Measurements from ENCODE around the gene B9D1.
"Not testable (repeated sequence)": the region's sequence is repeated elsewhere in the genome, so short reads cannot be mapped to it uniquely, and the experiment has no call there.

Gene B9D1

DNA sequence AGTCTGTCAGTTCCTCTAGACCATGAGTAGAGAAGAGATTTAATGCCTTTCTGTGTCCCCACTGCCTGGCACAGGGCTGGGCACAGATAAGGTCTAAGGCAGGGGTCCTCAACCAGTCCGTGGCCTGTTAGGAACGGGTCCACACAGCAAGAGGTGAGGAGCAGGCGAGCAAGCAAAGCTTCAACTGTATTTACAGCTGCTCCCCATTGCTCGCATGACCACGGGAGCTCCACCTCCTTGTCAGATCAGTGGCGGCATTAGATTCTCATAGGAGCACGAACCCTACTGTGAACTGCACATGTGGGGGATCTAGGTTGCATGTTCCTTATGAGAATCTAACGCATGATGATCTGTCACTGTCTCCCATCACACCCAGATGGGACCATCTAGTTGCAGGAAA is 1.8 kb downstream of the B9D1 start:
- no peak overlapping the region for H3K4me3 ChIP-seq (ENCODE audit: low read depth, low read length)
- no peaks in the 10 kb centered on the region for H3K9me3 ChIP-seq (ENCODE audit: severe bottlenecking)
- H3K27me3 ChIP-seq (ENCODE audit: insufficient read depth, low read depth, severe bottlenecking) = no peaks in the 10 kb centered on the region
- TF ChIP-seq, protein P1, sequence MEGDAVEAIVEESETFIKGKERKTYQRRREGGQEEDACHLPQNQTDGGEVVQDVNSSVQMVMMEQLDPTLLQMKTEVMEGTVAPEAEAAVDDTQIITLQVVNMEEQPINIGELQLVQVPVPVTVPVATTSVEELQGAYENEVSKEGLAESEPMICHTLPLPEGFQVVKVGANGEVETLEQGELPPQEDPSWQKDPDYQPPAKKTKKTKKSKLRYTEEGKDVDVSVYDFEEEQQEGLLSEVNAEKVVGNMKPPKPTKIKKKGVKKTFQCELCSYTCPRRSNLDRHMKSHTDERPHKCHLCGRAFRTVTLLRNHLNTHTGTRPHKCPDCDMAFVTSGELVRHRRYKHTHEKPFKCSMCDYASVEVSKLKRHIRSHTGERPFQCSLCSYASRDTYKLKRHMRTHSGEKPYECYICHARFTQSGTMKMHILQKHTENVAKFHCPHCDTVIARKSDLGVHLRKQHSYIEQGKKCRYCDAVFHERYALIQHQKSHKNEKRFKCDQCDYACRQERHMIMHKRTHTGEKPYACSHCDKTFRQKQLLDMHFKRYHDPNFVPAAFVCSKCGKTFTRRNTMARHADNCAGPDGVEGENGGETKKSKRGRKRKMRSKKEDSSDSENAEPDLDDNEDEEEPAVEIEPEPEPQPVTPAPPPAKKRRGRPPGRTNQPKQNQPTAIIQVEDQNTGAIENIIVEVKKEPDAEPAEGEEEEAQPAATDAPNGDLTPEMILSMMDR (IDR thresholded peaks at IDR 0.05; ENCODE audit: low read depth, low read length) = no peak
- H3K27ac ChIP-seq = no peak overlapping the region
- DNase-seq = no peak
- peaks cover 8% of the 10 kb centered on the region for H3K36me3 ChIP-seq

DNA sequence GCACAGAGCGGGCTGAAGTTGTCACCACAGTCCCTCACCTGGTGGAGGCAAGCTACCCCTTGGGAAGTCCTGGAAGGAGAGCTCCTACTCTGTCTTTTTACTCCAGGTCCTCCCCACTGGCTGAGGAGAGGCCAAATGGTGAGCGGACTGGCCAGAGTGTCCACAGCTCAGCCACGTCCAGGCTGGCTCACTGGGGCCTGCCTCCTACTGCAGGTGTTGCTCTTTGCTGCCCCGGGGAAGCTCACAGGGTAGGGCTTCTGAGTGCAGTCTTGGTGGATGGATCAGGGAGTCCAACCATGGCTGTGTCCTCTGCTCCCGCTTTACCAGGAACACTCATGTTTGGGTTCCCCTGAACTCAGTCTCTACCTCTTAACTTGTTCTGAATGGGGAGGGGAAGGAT is 2.7 kb downstream of the B9D1 start:
- Histone ChIP-seq H3K4me3 (ENCODE audit: low read depth, low read length) (no peak overlapping the region), H3K27me3 (ENCODE audit: insufficient read depth, low read depth, severe bottlenecking) (no peaks in the 10 kb centered on the region), H3K36me3 (peaks cover 8% of the 10 kb centered on the region), H3K9me3 (ENCODE audit: severe bottlenecking) (no peaks in the 10 kb centered on the region), H3K27ac (no peak overlapping the region)
- TF ChIP-seq, protein P1 (IDR thresholded peaks at IDR 0.05; ENCODE audit: low read depth, low read length) = no peak
- no peak for DNase-seq

DNA sequence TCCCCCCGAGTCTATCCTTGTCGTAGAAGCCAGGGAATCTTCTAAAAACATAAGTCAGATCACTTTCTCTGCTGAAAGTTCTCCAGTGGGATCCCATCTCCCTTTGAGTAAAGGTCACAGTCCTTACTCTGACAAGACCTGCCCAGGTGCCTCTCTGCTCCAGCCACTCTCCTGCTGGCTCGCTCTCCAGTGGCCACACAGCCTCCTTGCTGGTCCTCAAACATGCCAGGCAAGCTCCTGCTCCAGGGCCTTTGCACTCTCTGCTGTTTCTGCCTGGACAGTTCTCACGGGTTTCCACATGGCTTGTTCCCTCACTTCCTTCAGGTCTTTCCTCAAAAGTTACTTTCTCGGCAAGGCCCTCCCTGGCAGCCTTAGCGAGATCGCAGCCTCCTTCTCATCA is 3.4 kb downstream of the B9D1 start:
- TF ChIP-seq, protein P1 (IDR thresholded peaks at IDR 0.05; ENCODE audit: low read depth, low read length) = no peak
- H3K4me3 ChIP-seq (ENCODE audit: low read depth, low read length) = no peak overlapping the region
- H3K36me3 ChIP-seq = peaks cover 8% of the 10 kb centered on the region
- no peak for DNase-seq
- no peak overlapping the region for H3K27ac ChIP-seq
- H3K27me3 ChIP-seq (ENCODE audit: insufficient read depth, low read depth, severe bottlenecking) = no peaks in the 10 kb centered on the region
- H3K9me3 ChIP-seq (ENCODE audit: severe bottlenecking) = no peaks in the 10 kb centered on the region

DNA sequence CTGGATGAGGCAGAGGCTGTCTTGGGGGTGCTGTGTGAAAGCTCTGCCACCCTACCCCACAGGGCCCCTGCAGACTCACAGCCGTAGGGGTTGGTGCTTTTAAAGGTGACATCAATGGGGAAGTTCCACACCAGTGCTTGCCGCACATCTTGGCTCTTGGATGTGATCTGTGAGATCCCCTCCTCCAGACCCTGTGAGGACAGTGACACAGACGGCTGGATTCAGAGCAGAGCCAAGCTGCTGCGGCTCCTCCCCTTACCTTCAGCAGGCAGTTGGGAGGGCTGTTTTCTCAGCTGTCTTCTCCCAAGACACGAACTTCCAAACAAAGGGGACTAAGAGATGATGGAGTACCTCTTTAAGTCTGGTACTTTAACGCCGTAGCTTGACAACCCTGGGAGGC is 4.8 kb downstream of the B9D1 start:
- H3K27me3 ChIP-seq (ENCODE audit: insufficient read depth, low read depth, severe bottlenecking) = no peaks in the 10 kb centered on the region
- no peak overlapping the region for H3K4me3 ChIP-seq (ENCODE audit: low read depth, low read length)
- peaks cover 8% of the 10 kb centered on the region for H3K36me3 ChIP-seq
- peak overlapping the region; percentile 41 for H3K27ac ChIP-seq
- peak; percentile 48 for DNase-seq
- H3K9me3 ChIP-seq (ENCODE audit: severe bottlenecking) = no peaks in the 10 kb centered on the region
- TF ChIP-seq, protein P1 (IDR thresholded peaks at IDR 0.05; ENCODE audit: low read depth, low read length) = no peak

DNA sequence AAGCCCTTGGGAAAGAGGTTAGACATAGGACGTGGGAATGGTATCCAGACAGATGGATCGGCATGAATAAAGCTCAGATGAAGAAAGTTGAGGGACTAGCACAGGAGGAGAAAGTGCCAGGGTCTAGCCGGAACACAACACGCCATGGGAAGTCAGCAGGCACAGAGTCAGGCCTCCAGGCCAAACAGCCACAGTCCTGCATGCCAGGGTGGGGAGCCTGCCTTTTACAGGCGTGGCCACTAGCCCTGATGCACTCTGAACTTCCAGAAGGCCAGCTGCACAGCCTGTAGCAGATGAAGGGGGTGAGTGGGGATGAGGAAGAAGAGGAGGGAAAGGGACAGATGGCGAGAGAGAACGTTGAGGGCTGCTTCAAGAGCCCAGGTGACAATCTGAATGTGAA is 5.2 kb downstream of the B9D1 start:
- TF ChIP-seq, protein P1 (IDR thresholded peaks at IDR 0.05; ENCODE audit: low read depth, low read length) = no peak
- H3K27me3 ChIP-seq (ENCODE audit: insufficient read depth, low read depth, severe bottlenecking) = no peaks in the 10 kb centered on the region
- H3K4me3 ChIP-seq (ENCODE audit: low read depth, low read length) = no peak overlapping the region
- no peak for DNase-seq
- no peaks in the 10 kb centered on the region for H3K9me3 ChIP-seq (ENCODE audit: severe bottlenecking)
- peak overlapping the region; percentile 41 for H3K27ac ChIP-seq
- peaks cover 8% of the 10 kb centered on the region for H3K36me3 ChIP-seq

DNA sequence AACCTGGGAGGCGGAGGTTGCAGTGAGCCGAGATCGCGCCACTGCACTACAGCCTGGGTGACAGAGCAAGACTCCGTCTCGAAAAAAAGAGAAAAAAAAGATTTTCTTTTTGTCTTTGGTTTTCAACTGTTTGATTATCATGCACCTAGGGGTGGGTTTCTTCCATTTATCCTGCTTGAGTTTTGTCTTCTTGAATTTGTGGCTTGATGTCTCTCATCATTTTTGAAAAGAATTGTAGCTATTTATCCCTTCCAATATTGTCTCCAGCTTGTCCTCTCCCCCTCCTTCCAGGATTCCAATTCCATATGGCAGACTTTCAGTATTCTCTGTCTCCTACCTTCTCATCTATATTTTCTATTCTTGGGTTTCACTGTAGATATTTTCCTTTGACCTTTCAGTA is 7.8 kb downstream of the B9D1 start:
- TF ChIP-seq, protein P1 (IDR thresholded peaks at IDR 0.05; ENCODE audit: low read depth, low read length) = no peak
- Histone ChIP-seq H3K36me3 (peaks cover 8% of the 10 kb centered on the region), H3K27me3 (ENCODE audit: insufficient read depth, low read depth, severe bottlenecking) (no peaks in the 10 kb centered on the region), H3K4me3 (ENCODE audit: low read depth, low read length) (no peak overlapping the region), H3K27ac (no peak overlapping the region), H3K9me3 (ENCODE audit: severe bottlenecking) (no peaks in the 10 kb centered on the region)
- no peak for DNase-seq

DNA sequence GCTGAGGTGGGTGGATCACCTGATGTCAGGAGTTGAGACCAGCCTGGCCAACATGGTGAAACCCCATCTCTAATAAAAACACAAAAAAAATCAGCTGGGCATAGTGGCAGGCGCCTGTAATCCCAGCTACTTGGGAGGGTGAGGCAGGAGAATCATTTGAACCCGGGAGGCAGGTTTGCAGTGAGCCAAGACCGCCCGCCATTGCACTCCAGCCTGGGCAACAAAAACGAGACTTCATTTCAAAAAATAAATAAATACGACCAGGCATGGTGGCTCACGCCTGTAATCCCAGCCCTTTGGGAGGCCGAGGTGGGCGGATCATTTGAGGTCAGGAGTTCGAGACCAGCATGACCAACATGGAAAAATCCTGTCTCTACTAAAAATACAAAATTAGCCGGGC is 9.1 kb downstream of the B9D1 start:
- H3K27ac ChIP-seq; H3K4me3 ChIP-seq (ENCODE audit: low read depth, low read length); H3K36me3 ChIP-seq; H3K9me3 ChIP-seq (ENCODE audit: severe bottlenecking); H3K27me3 ChIP-seq (ENCODE audit: insufficient read depth, low read depth, severe bottlenecking); DNase-seq: not testable (repeated sequence)
